Measurements from ENCODE around the gene IRF7.

GRCh38 chr11:613369-613968 is 2.3 kb downstream of the IRF7 start:
- TF ChIP-seq, protein P1, sequence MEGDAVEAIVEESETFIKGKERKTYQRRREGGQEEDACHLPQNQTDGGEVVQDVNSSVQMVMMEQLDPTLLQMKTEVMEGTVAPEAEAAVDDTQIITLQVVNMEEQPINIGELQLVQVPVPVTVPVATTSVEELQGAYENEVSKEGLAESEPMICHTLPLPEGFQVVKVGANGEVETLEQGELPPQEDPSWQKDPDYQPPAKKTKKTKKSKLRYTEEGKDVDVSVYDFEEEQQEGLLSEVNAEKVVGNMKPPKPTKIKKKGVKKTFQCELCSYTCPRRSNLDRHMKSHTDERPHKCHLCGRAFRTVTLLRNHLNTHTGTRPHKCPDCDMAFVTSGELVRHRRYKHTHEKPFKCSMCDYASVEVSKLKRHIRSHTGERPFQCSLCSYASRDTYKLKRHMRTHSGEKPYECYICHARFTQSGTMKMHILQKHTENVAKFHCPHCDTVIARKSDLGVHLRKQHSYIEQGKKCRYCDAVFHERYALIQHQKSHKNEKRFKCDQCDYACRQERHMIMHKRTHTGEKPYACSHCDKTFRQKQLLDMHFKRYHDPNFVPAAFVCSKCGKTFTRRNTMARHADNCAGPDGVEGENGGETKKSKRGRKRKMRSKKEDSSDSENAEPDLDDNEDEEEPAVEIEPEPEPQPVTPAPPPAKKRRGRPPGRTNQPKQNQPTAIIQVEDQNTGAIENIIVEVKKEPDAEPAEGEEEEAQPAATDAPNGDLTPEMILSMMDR (conservative IDR thresholded peaks at IDR 0.05; ENCODE audit: low read depth, low read length) = no peak
- TF ChIP-seq EZH2 (IDR thresholded peaks at IDR 0.05; ENCODE audit: borderline replicate concordance, low read depth, low read length, poor library complexity, severe bottlenecking) = no peak

Measured in A673 (cell line).